Upper lobe of left lung (tissue), 6 donors: ENCODE data around the gene ELP4. TPM values are rescaled to one million over a fixed set of nuclear protein-coding genes. Genes with fewer than 3 reads are reported as not detected.

Experiments used
- ATAC-seq, 2 donors: fragments of 200-7000 bp; cut with Tn5 transposase; one replicate each; pipeline ENCODE4 v1.9.1; 2022; ENCODE audit warnings: mild to moderate bottlenecking in 2 of 2, moderate library complexity in 2 of 2; ENCODE audit not compliant: low FRiP score in 2 of 2
- DNase-seq, 2 donors: peaks; one replicate each; pipeline ENCODE4 v3.0.0-alpha.2; 2019 to 2020
- H3K27ac ChIP-seq, 4 donors: fragments of 200-600 bp; sonication (generic); one replicate each; pipeline ENCODE4 v1.5.1; 2016 to 2019
- H3K27me3 ChIP-seq, 4 donors: fragments of 200-600 bp; sonication (generic); one replicate each; pipeline ENCODE4 v1.5.1; 2017 to 2019
- H3K36me3 ChIP-seq, 4 donors: fragments of 200-600 bp; sonication (generic); one replicate each; pipeline ENCODE4 v1.5.1; 2016 to 2019
- H3K4me1 ChIP-seq, 4 donors: fragments of 200-600 bp; sonication (generic); one replicate each; pipeline ENCODE4 v1.5.1; 2018 to 2019
- H3K4me3 ChIP-seq, 4 donors: fragments of 200-600 bp; sonication (generic); one replicate each; pipeline ENCODE4 v1.5.1; 2017 to 2019; ENCODE audit warnings: mild to moderate bottlenecking in 2 of 4, moderate library complexity in 1 of 4
- H3K9me3 ChIP-seq, 4 donors: fragments of 200-600 bp; sonication (generic); one replicate each; pipeline ENCODE4 v1.5.1; 2018 to 2019
- EP300 ChIP-seq, 4 donors: sonication (generic); formaldehyde crosslinking; IDR thresholded peaks; one replicate each; pipeline ENCODE4 v1.5.1; 2017; ENCODE audit warnings: antibody characterized with exemption in 4 of 4, control low read depth in 2 of 4
- POLR2A ChIP-seq, 4 donors: fragments of 450-650 bp; IDR thresholded peaks; one replicate each; pipeline ENCODE4 v1.5.1; 2016 to 2017; ENCODE audit warnings: antibody characterized with exemption in 4 of 4, mild to moderate bottlenecking in 2 of 4
- POLR2AphosphoS5 ChIP-seq, 2 donors: sonication (generic); formaldehyde crosslinking; IDR thresholded peaks; one replicate each; pipeline ENCODE4 v1.5.1; 2017; ENCODE audit warnings: antibody characterized with exemption in 2 of 2
- WGBS, 2 donors: methylation state at CpG; one replicate each; pipeline ENCODE4 v1.1.5; 2017 to 2018; 5-methylcytosine and 5-hydroxymethylcytosine counted together
- total RNA-seq, 6 donors: library from RNA; depleted of rRNA in 4 of 6; stranded (reverse); fragments of >200 nt in 4 of 6; gene quantifications; one replicate each; pipeline versions ENCODE4 v1.1.0 to v1.2.1, GENCODE V29; 2016 to 2021
- TF ChIP-seq, protein P1 (sequence below), 6 experiments: fragments of 450-650 bp in 4 of 6; fragments of 200-600 bp in 2 of 6; sonication (generic) in 2 of 6; IDR thresholded peaks; one replicate each; pipeline ENCODE4 v1.5.1; 2016 to 2019; ENCODE audit warnings: antibody characterized with exemption in 6 of 6
- donor health status: DM: no; HTN: no; CAD: no; lungs with moderate emphysema.
- donor health status: DM: no; HTN: yes; CAD: no; lungs with severe emphysema.

The ELP4 gene
- total RNA-seq, 6 donors from 2014 or later = 6.3 to 34.7 (median 18.6) TPM

DNA sequence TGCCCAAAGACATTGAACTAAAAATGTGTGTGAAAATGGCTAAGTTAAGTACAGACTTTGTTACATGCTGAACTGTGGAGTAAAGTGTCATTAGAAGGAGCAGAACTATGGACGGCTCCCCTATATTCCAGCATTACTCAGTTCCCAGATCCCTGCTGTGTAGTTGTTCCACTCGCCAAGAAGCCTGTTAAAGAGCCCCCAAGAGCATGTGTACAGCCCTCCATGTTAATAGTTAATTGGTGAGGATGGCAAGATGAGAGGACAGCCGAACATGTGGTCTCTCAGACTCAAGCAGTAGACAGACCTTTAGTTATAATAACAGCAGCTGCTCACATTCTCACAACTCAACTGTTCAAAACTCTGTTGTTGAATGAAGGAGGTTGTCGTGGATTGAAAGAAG, 127.4 kb downstream of the ELP4 start:
- no peaks in the 10 kb centered on the region for H3K27me3 ChIP-seq
- no peak for DNase-seq
- TF ChIP-seq, protein P1, sequence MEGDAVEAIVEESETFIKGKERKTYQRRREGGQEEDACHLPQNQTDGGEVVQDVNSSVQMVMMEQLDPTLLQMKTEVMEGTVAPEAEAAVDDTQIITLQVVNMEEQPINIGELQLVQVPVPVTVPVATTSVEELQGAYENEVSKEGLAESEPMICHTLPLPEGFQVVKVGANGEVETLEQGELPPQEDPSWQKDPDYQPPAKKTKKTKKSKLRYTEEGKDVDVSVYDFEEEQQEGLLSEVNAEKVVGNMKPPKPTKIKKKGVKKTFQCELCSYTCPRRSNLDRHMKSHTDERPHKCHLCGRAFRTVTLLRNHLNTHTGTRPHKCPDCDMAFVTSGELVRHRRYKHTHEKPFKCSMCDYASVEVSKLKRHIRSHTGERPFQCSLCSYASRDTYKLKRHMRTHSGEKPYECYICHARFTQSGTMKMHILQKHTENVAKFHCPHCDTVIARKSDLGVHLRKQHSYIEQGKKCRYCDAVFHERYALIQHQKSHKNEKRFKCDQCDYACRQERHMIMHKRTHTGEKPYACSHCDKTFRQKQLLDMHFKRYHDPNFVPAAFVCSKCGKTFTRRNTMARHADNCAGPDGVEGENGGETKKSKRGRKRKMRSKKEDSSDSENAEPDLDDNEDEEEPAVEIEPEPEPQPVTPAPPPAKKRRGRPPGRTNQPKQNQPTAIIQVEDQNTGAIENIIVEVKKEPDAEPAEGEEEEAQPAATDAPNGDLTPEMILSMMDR (IDR thresholded peaks at IDR 0.05) = no peak
- TF ChIP-seq POLR2AphosphoS5 (IDR thresholded peaks at IDR 0.05) (no peak), POLR2A (IDR thresholded peaks at IDR 0.05) (no peak), EP300 (IDR thresholded peaks at IDR 0.05) (no peak)
- no peaks in the 10 kb centered on the region for H3K9me3 ChIP-seq
- no peaks in the 10 kb centered on the region for H3K36me3 ChIP-seq
- no peaks in the 10 kb centered on the region for H3K4me1 ChIP-seq
- ATAC-seq = no peak
- 91 to 93% methylated on average over 4 of the region's 4 CpGs for whole genome bisulfite sequencing, 2 donors
- no peak overlapping the region for H3K27ac ChIP-seq
- no peak overlapping the region for H3K4me3 ChIP-seq

DNA sequence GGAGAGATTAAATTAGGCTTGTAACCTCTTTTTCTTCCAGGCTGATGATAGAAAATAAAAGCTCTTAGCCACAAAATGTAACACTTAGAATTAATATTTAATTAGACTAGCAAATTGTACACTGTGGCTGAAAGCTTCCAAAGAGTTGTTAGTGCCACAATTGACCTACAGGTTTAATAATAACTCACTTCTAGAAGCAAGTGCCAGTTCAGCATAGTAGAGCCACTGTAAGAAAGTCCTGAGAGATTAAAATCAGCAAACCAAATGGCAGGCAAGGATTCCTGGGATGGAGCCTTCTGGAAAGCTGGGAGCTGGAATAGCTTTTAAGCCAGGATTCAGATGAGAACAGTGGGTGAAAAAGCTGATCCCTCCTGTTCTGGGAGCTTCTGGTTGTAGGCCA, 131.0 kb downstream of the ELP4 start:
- Histone ChIP-seq H3K4me1 (peaks cover 0 to 2% (median 0%) of the 10 kb centered on the region in 4 donors), H3K36me3 (no peaks in the 10 kb centered on the region), H3K27ac (no peak overlapping the region), H3K27me3 (no peaks in the 10 kb centered on the region), H3K9me3 (no peaks in the 10 kb centered on the region), H3K4me3 (no peak overlapping the region)
- no peak for DNase-seq
- no peak for TF ChIP-seq POLR2A (IDR thresholded peaks at IDR 0.05)
- TF ChIP-seq POLR2AphosphoS5 (IDR thresholded peaks at IDR 0.05) = no peak
- no peak for TF ChIP-seq EP300 (IDR thresholded peaks at IDR 0.05)
- TF ChIP-seq, protein P1 (IDR thresholded peaks at IDR 0.05) = no peak
- no peak for ATAC-seq

DNA sequence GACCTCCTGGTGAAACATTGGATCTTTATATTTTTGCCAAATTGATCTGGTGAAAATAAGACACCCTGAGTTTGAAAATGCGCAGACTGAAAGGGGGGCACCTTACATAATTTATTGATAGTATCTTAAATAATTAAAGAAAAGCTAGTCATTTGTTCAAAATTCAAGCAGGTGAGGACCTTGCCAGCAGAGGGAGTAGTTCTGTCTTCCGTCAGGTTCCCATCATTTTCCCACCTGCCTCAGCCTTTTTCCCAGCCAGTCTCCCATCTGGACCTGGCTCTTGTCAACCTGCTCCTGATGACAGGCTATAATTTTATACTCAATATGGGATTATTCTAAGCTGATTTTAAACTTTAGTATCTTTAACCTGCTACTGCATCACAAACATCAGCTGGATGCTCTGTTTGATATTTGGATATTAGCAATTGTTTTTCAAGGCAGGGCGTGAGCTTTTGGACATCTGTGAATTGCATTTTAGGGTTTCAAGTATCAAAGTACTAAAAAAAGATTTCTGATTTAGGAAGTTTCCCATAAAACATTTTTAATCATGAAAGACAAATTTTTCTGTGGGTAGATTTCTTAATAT, 132.0 kb downstream of the ELP4 start:
- H3K27ac ChIP-seq = no peak overlapping the region
- H3K27me3 ChIP-seq = no peaks in the 10 kb centered on the region
- TF ChIP-seq, protein P1 (IDR thresholded peaks at IDR 0.05) = peak in 3 of 6 experiments; percentile 9 to 18 (median 17)
- TF ChIP-seq EP300 (IDR thresholded peaks at IDR 0.05) = no peak
- H3K4me3 ChIP-seq = no peak overlapping the region
- H3K9me3 ChIP-seq = no peaks in the 10 kb centered on the region
- H3K36me3 ChIP-seq = no peaks in the 10 kb centered on the region
- WGBS, 2 donors = 89 to 90% methylated on average over 3 of the region's 3 CpGs
- DNase-seq (peak in 1 of 2 donors; percentile 19), ATAC-seq (no peak)
- peaks cover 0 to 2% (median 0%) of the 10 kb centered on the region in 4 donors for H3K4me1 ChIP-seq

DNA sequence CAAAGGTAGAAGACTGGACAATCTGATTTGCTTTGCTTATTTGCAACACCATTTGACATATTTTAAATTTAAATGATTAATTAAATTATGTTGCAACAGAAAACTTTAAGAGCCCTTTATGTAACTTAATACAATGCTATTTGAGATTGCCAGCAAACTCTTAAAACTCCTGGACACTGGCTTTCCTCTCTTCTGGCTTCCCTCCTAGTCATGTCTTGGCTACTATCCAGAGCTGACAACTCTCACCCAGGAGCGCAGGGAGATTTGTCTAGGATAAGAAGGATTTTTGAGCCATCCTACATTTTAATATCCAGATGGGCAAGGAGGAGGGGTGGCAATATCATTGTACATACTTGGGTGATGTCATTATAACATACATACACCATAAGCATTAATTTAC, 134.3 kb downstream of the ELP4 start:
- DNase-seq (no peak), ATAC-seq (no peak)
- no peaks in the 10 kb centered on the region for H3K27me3 ChIP-seq
- H3K27ac ChIP-seq = no peak overlapping the region
- 44 to 60% methylated on average over 1 of the region's 1 CpG for whole genome bisulfite sequencing, 2 donors
- no peak overlapping the region for H3K4me3 ChIP-seq
- H3K36me3 ChIP-seq = peaks cover 0 to 5% (median 0%) of the 10 kb centered on the region in 4 donors
- H3K4me1 ChIP-seq = peaks cover 0 to 2% (median 0%) of the 10 kb centered on the region in 4 donors
- TF ChIP-seq POLR2A (IDR thresholded peaks at IDR 0.05) (no peak), EP300 (IDR thresholded peaks at IDR 0.05) (no peak), POLR2AphosphoS5 (IDR thresholded peaks at IDR 0.05) (no peak)
- TF ChIP-seq, protein P1 (IDR thresholded peaks at IDR 0.05) = no peak
- H3K9me3 ChIP-seq = no peaks in the 10 kb centered on the region

DNA sequence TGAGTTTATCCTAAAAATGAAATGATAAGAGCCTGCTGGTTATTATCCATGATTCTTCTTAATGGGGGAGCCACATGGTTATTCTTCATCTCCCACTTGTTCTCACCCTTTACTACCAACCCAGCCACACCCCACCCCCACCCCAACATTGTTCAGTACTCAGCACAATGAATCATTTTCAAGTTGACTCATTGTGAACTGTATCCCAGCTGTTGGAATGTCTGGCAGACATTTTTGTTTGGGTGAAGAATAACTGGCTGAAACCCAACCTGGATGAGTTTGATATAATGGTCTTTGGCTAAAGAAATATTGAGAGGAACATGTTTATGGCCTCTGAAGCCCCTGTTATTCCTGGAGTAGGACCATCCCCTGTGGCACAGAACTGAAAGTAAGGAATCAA, 136.2 kb downstream of the ELP4 start:
- no peak overlapping the region for H3K4me3 ChIP-seq
- H3K9me3 ChIP-seq = no peaks in the 10 kb centered on the region
- H3K27ac ChIP-seq = no peak overlapping the region
- H3K27me3 ChIP-seq = no peaks in the 10 kb centered on the region
- TF ChIP-seq EP300 (IDR thresholded peaks at IDR 0.05) (no peak), POLR2A (IDR thresholded peaks at IDR 0.05) (no peak), POLR2AphosphoS5 (IDR thresholded peaks at IDR 0.05) (no peak)
- TF ChIP-seq, protein P1 (IDR thresholded peaks at IDR 0.05) = no peak
- ATAC-seq (peak in 1 of 2 donors; percentile 62), DNase-seq (no peak)
- H3K36me3 ChIP-seq = peaks cover 0 to 5% (median 0%) of the 10 kb centered on the region in 4 donors
- H3K4me1 ChIP-seq = peaks cover 0 to 2% (median 0%) of the 10 kb centered on the region in 4 donors
